Measurements from ENCODE around the gene PRDM16. TPM values are rescaled to one million over a fixed set of nuclear protein-coding genes. Genes with fewer than 3 reads are reported as not detected.

PRDM16 gene
- total RNA-seq, 4 donors from 2014 or later, result 5.9 to 41.7 (median 11.2) TPM

- H3K27me3 ChIP-seq, result no peaks in the 10 kb centered on the region
- WGBS, 2 donors, result 32 to 41% methylated on average over 5 to 7 of the region's 14 CpGs
- no peak for TF ChIP-seq POLR2A (IDR thresholded peaks at IDR 0.05)
- H3K36me3 ChIP-seq, result no peaks in the 10 kb centered on the region
- H3K27ac ChIP-seq, result no peak overlapping the region
- no peak overlapping the region for H3K4me3 ChIP-seq
- peaks cover 0 to 8% (median 0%) of the 10 kb centered on the region in 4 donors for H3K9me3 ChIP-seq
- H3K4me1 ChIP-seq, result peaks cover 0 to 19% (median 0%) of the 10 kb centered on the region in 4 donors
- no peak for DNase-seq (ENCODE audit: low spot score in 2 of 2)
These were observed 190.0 kb downstream of the PRDM16 start for GRCh38 chr1:3259020-3259419.

- Histone ChIP-seq H3K4me3 (no peak overlapping the region), H3K9me3 (peaks cover 0 to 8% (median 0%) of the 10 kb centered on the region in 4 donors), H3K27me3 (no peaks in the 10 kb centered on the region), H3K4me1 (peaks cover 0 to 19% (median 0%) of the 10 kb centered on the region in 4 donors), H3K27ac (no peak overlapping the region), H3K36me3 (no peaks in the 10 kb centered on the region)
- 70 to 71% methylated on average over 21 of the region's 21 CpGs for WGBS, 2 donors
- TF ChIP-seq POLR2A (IDR thresholded peaks at IDR 0.05) (no peak), CTCF (IDR thresholded peaks at IDR 0.05) (no peak), EP300 (IDR thresholded peaks at IDR 0.05) (no peak)
- DNase-seq (ENCODE audit: low spot score in 2 of 2), result no peak
These were observed 192.3 kb downstream of the PRDM16 start for GRCh38 chr1:3261007-3261968.

- no peak overlapping the region for H3K4me3 ChIP-seq
- peaks cover 0 to 5% (median 0%) of the 10 kb centered on the region in 4 donors for H3K9me3 ChIP-seq
- DNase-seq (ENCODE audit: low spot score in 2 of 2), result no peak
- H3K36me3 ChIP-seq, result no peaks in the 10 kb centered on the region
- WGBS, 2 donors, result 73 to 82% methylated on average over 11 of the region's 11 CpGs
- H3K27me3 ChIP-seq, result no peaks in the 10 kb centered on the region
- H3K27ac ChIP-seq, result no peak overlapping the region
- TF ChIP-seq POLR2A (IDR thresholded peaks at IDR 0.05) (no peak), CTCF (IDR thresholded peaks at IDR 0.05) (no peak), EP300 (IDR thresholded peaks at IDR 0.05) (no peak)
- H3K4me1 ChIP-seq, result peaks cover 0 to 19% (median 0%) of the 10 kb centered on the region in 4 donors
These were observed 193.1 kb downstream of the PRDM16 start for GRCh38 chr1:3261969-3262579.

GRCh38 chr1:3262681-3263286, 193.8 kb downstream of the PRDM16 start:
- Histone ChIP-seq H3K4me3 (no peak overlapping the region), H3K36me3 (no peaks in the 10 kb centered on the region), H3K27ac (no peak overlapping the region), H3K4me1 (peaks cover 0 to 19% (median 0%) of the 10 kb centered on the region in 4 donors), H3K27me3 (no peaks in the 10 kb centered on the region), H3K9me3 (no peaks in the 10 kb centered on the region)
- DNase-seq (ENCODE audit: low spot score in 2 of 2), result no peak
- WGBS, 2 donors, result 83 to 87% methylated on average over 22 to 26 of the region's 26 CpGs
- no peak for TF ChIP-seq POLR2A (IDR thresholded peaks at IDR 0.05)
- TF ChIP-seq EP300 (IDR thresholded peaks at IDR 0.05), result no peak
- no peak for TF ChIP-seq CTCF (IDR thresholded peaks at IDR 0.05)

- Histone ChIP-seq H3K4me3 (no peak overlapping the region), H3K36me3 (no peaks in the 10 kb centered on the region), H3K27me3 (no peaks in the 10 kb centered on the region), H3K27ac (no peak overlapping the region), H3K9me3 (no peaks in the 10 kb centered on the region), H3K4me1 (peaks cover 0 to 17% (median 0%) of the 10 kb centered on the region in 4 donors)
- 70 to 74% methylated on average over 10 of the region's 10 CpGs for WGBS, 2 donors
- TF ChIP-seq CTCF (IDR thresholded peaks at IDR 0.05), result no peak
- TF ChIP-seq EP300 (IDR thresholded peaks at IDR 0.05), result no peak
- no peak for TF ChIP-seq POLR2A (IDR thresholded peaks at IDR 0.05)
- no peak for DNase-seq (ENCODE audit: low spot score in 2 of 2)
These were observed 194.8 kb downstream of the PRDM16 start for GRCh38 chr1:3263790-3264189.
